ENCODE measurements around the gene IFNG-AS1.

Gene IFNG-AS1

GRCh38 chr12:67989184-67989920, at the start of gene IFNG-AS1:
IFNG-AS1 (plus strand) TSS chr12:67989447.
- no peak for DNase-seq (ENCODE audit: extremely low read depth, low read depth)
- no peak within 1 kb of the TSS for H3K4me3 ChIP-seq (replicated peaks; ENCODE audit: low read depth, low read length)
- TF ChIP-seq, protein P1, sequence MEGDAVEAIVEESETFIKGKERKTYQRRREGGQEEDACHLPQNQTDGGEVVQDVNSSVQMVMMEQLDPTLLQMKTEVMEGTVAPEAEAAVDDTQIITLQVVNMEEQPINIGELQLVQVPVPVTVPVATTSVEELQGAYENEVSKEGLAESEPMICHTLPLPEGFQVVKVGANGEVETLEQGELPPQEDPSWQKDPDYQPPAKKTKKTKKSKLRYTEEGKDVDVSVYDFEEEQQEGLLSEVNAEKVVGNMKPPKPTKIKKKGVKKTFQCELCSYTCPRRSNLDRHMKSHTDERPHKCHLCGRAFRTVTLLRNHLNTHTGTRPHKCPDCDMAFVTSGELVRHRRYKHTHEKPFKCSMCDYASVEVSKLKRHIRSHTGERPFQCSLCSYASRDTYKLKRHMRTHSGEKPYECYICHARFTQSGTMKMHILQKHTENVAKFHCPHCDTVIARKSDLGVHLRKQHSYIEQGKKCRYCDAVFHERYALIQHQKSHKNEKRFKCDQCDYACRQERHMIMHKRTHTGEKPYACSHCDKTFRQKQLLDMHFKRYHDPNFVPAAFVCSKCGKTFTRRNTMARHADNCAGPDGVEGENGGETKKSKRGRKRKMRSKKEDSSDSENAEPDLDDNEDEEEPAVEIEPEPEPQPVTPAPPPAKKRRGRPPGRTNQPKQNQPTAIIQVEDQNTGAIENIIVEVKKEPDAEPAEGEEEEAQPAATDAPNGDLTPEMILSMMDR (IDR thresholded peaks at IDR 0.05; ENCODE audit: low read depth, low read length, missing control alignments), result no peak

DNA sequence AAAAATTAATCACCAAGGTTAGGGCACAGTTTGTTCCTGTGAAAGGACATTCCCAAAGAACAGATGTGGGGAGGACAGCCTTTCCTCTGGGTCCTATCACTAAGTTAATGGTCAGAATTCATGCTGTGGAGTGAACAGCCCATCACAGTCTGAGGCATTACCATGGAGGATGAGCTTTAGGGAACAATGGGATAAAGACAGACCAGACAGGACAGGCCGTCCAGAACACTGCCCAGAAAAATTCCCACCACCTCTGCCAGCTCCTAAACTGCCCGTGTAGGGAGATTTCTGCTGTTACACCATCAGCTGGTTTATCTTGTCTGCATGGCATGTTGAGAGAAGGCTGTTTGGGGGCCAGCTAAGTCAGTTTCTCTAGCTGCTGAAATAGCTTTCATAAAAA, 49.6 kb upstream of the IFNG-AS1 start:
- TF ChIP-seq, protein P1 (IDR thresholded peaks at IDR 0.05; ENCODE audit: low read depth, low read length, missing control alignments), result no peak
- H3K4me3 ChIP-seq (replicated peaks; ENCODE audit: low read depth, low read length), result no peak overlapping the region
- DNase-seq (ENCODE audit: extremely low read depth, low read depth), result no peak

GRCh38 chr12:67940780-67941243, 48.4 kb upstream of the IFNG-AS1 start:
- no peak overlapping the region for H3K4me3 ChIP-seq (replicated peaks; ENCODE audit: low read depth, low read length)
- TF ChIP-seq, protein P1 (IDR thresholded peaks at IDR 0.05; ENCODE audit: low read depth, low read length, missing control alignments), result no peak
- DNase-seq (ENCODE audit: extremely low read depth, low read depth), result no peak

GRCh38 chr12:67942724-67943123, 46.5 kb upstream of the IFNG-AS1 start:
- no peak overlapping the region for H3K4me3 ChIP-seq (replicated peaks; ENCODE audit: low read depth, low read length)
- no peak for DNase-seq (ENCODE audit: extremely low read depth, low read depth)
- TF ChIP-seq, protein P1 (IDR thresholded peaks at IDR 0.05; ENCODE audit: low read depth, low read length, missing control alignments), result no peak

- peak; percentile 69 for DNase-seq (ENCODE audit: extremely low read depth, low read depth)
- TF ChIP-seq, protein P1 (IDR thresholded peaks at IDR 0.05; ENCODE audit: low read depth, low read length, missing control alignments), result peak; percentile 45
- H3K4me3 ChIP-seq (replicated peaks; ENCODE audit: low read depth, low read length), result no peak overlapping the region
These were observed 45.9 kb upstream of the IFNG-AS1 start for GRCh38 chr12:67943141-67943892.

DNA sequence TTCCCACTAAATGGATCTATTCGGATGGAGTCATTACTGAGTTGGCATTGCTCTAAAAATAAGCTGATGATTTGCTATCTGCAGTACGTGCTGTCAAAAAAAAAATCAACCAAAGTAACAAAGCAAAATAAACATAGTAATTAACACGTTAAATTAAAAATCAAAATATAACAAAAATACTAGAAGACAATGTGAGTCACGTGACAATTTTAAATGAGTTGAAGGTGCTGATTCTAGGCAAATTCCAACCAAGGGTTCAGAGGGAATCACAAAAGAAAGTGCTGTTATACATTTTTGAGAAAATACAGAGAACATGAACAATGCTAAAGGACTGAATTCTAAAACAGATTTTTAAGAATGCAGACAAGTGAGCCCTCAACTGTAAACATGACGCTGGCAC, 45.2 kb upstream of the IFNG-AS1 start:
- TF ChIP-seq, protein P1 (IDR thresholded peaks at IDR 0.05; ENCODE audit: low read depth, low read length, missing control alignments), result no peak
- no peak overlapping the region for H3K4me3 ChIP-seq (replicated peaks; ENCODE audit: low read depth, low read length)
- DNase-seq (ENCODE audit: extremely low read depth, low read depth), result no peak

Measured in HFF-Myc (cell line).